Activated T-helper 1 cell treated with anti-CD3 and anti-CD28 coated beads, Interleukin-2, amount 50 U/mL, for 16 hours (primary cell): ENCODE results near the gene DSG4.

Source experiments
- DNase-seq, 2 donors: peaks; one replicate each; pipeline ENCODE4 v3.0.0-alpha.2; 2020; ENCODE audit warnings: low read depth in 1 of 2, low spot score in 1 of 2

DSG4 gene

GRCh38 chr18:31403409-31403808, 26.8 kb downstream of the DSG4 start:
- DNase-seq: no peak

GRCh38 chr18:31407649-31408048, 31.1 kb downstream of the DSG4 start:
- no peak for DNase-seq

GRCh38 chr18:31409276-31409675, 32.7 kb downstream of the DSG4 start:
- no peak for DNase-seq

- no peak for DNase-seq
Measured at GRCh38 chr18:31410716-31411483, 34.3 kb downstream of the DSG4 start.

GRCh38 chr18:31413137-31413536, 36.6 kb downstream of the DSG4 start:
- no peak for DNase-seq

GRCh38 chr18:31417850-31418249, 41.3 kb downstream of the DSG4 start:
- no peak for DNase-seq

GRCh38 chr18:31419457-31419932, 42.9 kb downstream of the DSG4 start:
- DNase-seq: no peak

GRCh38 chr18:31420032-31420431, 43.5 kb downstream of the DSG4 start:
- no peak for DNase-seq

GRCh38 chr18:31420524-31420923, 43.9 kb downstream of the DSG4 start:
- DNase-seq: no peak

- DNase-seq: no peak
Measured at GRCh38 chr18:31424383-31424988, 47.9 kb downstream of the DSG4 start.

GRCh38 chr18:31426021-31426420, 49.4 kb downstream of the DSG4 start:
- DNase-seq: no peak

- no peak for DNase-seq
Measured at GRCh38 chr18:31426871-31427406, 50.4 kb downstream of the DSG4 start.

- no peak for DNase-seq
Measured at GRCh38 chr18:31428211-31428610, 51.6 kb downstream of the DSG4 start.

- no peak for DNase-seq
Measured at GRCh38 chr18:31429623-31430022, 53.0 kb downstream of the DSG4 start.

GRCh38 chr18:31430072-31430471, 53.5 kb downstream of the DSG4 start:
- DNase-seq: no peak

- DNase-seq: no peak
Measured at GRCh38 chr18:31430554-31430953, 54.0 kb downstream of the DSG4 start.

GRCh38 chr18:31432316-31432715, 55.7 kb downstream of the DSG4 start:
- DNase-seq: no peak

- DNase-seq: no peak
Measured at GRCh38 chr18:31436825-31437224, 60.2 kb downstream of the DSG4 start.

GRCh38 chr18:31438402-31438801, 61.8 kb downstream of the DSG4 start:
- DNase-seq: no peak

GRCh38 chr18:31439807-31440325, 63.3 kb downstream of the DSG4 start:
- DNase-seq: no peak

- DNase-seq: no peak
Measured at GRCh38 chr18:31440787-31441186, 64.2 kb downstream of the DSG4 start.

GRCh38 chr18:31441493-31441892, 64.9 kb downstream of the DSG4 start:
- no peak for DNase-seq
